CD4-positive, alpha-beta T cell treated with Interleukin-1 beta for 1 hour (primary cell): ENCODE data around the gene RPRD1B.

ENCODE experiments used
- DNase-seq, 2 donors: peaks; one replicate each; pipeline ENCODE4 v3.0.0-alpha.2; 2020 to 2022

RPRD1B gene

DNA sequence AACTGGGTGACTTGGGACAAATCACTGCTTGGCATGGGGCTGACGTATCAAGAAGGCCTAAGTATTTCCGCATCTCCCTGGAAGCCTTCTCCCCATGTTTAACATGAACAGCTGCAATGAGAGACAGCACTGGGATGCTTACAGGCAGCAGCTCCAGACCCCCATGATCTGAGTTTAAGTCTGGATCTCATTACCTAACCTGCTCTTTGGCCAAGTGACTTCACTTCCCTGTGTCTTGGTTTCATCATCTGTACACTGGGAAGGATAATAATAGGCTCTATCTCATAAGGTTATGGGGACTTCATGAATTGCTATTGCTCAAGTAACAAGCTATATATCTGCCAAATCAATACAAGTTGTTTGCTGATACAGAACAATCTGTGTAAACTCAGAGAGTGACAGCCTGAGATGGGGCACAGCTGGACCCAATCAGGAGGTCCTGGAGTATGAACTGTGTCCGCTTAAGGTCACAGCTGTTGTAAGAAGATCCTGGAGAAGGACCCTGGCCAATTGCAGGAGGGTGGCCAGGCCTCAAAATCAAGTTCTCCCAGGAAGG, 75.5 kb downstream of the RPRD1B start:
- no peak for DNase-seq

DNA sequence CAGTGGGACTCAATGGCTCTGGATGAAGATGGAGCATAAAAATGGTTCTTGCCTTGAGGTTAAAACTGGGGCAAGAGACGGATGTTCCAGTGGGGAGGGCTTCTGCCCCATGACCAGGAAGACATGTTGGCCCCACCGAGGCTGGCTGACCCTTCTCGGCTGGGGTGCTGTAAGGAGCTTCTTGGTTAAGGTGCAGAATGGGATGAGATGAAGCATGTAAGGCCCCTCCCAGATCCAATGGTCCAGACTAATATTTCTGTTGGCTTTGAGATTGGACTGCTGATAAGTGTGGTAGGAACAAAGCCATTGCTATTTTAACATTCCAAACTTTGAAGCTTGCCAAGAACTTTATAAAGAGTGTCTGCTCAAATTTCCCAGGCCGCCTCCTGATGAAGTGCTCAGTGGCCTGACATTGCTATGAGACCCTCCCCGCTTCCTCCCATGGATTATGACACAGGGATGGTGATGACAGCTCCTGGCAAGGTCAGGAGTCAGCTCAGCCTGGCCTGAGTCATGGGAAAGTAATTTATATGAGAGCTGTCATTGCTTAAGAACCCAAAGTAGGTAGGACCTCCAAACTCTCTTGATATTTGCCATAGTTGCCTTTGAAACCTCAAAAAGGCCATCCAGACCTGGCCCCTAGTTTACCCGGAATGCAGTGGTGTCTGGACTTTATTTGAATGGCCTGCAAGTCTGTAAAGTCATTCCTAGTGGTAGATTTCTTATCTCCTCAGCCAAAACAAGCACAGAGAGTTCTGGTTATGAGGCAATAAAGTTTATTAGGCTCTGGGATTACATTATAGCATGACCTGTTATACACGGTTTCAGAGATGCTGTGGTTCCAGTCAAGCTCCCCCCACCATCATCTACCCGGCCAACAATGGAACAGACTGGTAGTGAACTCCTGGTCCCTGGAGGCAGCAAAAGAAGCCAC, 76.3 kb downstream of the RPRD1B start:
- no peak for DNase-seq

DNA sequence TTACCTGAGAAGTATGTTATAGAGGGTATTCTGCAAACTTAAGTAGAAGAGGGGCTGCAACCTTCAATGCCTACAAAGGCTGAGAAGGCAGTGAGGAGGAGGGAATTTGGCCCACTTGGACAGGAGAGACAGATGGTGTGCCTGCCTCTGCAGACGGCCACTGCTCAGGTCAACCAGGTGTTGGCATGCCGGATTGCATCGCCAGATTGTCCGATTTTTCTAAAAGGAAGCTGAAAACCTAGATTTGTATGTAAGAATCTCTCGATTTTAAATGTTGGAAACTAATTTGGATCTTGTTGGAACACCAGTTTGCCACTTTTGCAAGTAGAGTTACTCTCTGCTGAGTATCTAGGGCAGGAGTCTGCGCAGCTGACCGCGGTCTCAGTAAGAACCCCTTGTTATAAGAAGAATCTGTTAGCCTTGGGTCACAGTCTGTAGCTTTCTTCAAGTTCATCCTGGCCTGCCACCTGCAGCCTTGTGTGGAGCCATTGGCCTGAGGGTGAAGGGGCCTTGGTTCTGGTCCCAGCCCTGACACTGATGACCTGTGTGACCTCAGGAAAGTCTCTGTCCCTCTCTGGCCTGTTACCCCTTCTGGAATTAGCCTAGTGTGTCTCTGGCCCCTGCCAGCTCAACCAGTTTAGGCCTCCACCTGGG, 77.1 kb downstream of the RPRD1B start:
- no peak for DNase-seq

DNA sequence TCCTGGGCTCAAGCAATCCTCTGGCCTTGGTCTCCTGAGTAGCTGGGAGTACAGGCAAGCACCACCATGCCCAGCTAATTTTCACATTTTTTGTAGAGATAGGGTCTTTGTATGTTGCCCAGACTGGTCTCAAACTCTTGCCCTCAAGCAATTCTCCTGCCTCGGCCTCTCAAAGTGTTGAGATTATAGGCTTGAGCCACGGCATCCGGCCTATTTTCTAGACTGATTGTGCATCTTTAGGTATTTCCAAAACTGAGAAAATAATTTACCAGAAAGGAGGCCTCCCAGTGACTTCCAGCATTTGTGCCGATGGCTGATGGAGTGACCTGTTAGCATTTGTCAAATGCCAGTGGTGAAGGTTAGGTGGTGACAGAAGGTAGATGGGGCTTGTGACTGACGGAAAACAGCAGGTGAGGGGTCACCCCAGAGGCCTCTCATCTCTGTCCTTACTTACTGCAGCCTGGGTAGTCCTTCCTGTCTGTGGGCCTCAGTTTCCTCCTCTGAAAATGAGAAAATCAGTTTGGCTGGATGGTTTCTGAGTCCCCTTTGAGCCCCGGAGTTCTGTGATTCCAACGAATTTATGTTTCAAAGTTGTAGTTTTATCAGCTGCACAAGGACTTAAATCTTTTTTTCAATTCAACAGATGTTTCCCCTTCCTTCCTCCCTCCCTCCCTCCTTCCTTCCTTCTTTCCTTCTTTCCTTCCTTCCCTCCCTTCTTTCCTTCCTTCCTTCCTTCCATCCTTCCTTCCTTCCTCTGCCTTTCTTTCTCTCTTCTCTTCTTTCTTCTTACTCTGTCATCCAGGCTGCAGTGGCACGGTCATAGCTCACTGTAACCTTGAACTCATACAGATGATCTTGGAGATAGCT, 78.1 kb downstream of the RPRD1B start:
- DNase-seq: no peak

DNA sequence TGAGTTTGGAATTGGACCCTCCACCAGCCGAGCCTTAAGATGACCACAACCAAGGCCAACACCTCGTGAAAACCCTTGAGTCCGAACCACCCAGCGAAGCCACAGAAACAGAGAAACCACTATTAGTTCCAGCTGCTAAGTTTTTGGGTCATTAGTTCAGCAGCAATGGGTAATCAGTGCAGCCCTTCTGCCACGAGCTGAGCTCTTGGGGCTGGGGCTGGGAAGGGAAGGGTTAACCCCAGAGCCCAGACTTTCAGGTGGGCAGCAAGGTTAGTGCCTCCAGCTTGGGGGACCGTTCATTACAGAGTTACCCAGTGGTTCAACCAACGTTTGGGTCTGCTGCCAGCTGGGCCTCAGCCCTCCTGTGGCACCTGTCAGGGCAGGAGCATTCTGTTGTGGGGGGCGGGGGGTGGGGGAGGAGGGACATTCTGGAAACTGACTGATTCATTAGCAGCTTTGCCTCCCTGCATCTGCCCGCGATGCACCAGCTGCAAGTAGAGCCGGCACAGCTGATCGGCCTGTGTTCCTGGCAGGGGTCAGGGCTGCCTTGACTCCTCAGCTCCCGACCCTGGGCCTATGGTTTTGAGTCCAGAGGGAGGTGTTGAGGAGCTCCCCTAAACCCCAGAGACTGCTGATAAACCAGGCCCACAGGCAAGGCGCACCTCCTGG, 78.8 kb downstream of the RPRD1B start:
- no peak for DNase-seq

DNA sequence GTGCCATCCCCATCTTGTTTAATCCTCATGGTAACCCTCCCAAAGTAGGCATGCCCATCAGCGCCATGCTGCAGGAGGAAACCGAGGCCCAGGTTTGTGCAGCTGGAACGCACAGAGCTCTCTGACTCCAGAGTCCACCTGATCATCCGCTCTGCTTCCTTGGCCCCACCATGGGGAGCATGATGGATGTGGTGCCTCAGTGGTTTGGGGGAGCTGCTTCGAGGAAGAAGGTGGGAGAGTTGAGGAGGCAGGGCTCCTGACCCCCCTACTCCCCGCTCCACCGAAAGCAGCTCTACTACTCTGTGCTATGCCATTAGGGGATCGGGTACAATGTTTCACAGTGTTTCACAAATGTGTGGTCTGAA, 79.4 kb downstream of the RPRD1B start:
- no peak for DNase-seq

DNA sequence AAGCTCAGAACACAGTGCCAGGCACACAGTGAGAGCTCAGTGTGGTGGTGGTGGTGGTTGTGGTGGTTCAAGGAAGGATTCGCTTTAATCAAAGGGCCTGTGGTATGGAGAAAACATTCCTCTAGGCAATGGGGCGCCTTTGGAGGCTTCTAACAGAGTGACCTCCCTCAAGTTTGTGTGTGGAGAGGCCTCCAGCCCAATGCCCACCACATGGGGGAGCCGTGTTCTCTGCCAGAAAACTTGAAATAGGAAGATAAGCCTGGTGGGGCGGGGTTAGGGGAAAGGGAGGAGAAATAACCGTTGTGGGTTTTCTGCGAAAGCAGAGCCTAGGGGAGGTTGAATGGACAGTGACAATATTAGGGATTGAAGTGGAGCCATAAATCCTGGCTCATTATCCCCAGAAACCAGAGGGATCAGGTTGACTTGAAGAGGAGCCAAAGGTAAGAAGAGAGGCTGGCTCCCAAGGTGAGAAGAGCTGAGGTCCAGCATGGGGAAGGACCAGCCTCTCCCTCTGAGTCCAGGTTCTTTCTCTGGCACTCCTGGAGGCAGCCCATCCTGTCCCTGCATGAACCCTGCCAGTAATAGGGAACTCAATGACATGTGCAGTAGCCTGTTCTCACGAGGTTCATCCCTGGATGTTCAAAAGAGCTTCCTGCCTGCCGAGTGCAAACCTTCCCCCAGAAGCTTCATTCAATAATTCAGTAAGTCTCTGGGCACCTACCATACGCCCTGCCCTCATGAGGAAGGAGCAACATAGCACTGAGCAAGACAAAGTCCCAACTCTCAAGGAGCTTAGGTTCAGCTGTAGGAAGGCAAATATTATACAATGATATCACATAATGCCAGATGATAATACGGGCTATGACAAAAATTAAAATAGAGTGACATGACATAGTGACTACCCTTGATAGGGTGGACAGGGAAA, 80.1 kb downstream of the RPRD1B start:
- DNase-seq: peak in 1 of 2 donors; percentile 36

DNA sequence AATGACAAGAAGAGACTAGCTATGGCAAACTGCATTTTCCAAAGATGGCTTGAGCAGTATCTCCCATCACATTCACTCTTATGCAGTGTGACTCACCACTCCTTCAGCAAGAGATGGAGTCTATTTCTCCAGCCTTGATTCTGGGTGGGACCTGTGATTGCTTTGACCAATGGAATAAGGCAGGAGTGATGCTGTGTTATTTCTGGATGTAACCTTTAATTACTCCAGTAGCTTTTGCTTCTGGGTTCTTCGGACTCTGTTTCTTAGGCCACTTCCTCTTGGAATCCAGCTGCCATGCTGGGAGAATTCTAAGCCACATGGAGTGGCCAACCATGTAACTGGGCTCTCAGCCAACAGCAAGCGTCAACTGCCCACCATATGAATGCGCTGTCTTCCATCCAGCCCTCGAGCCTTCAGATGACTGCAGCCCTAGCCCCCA, 80.8 kb downstream of the RPRD1B start:
- DNase-seq: no peak

DNA sequence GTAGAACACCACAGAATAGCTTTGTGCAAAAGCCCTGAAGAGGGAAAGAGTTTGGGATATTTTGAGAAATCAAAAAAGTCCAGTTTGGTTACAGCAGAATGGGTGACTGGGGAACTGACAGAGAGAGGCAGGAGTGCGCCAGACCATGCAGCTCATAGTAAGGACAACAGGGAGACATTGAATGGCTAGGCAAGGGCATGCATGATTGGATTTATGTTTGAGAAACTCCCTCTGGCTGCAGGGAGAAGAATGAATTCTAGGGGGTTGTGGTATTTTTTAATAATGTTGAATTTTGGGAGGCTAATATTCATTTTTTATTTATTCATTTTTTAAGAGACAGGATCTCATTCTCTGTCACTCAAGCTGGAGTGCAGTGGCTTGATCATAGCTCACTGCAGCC, 81.7 kb downstream of the RPRD1B start:
- no peak for DNase-seq

DNA sequence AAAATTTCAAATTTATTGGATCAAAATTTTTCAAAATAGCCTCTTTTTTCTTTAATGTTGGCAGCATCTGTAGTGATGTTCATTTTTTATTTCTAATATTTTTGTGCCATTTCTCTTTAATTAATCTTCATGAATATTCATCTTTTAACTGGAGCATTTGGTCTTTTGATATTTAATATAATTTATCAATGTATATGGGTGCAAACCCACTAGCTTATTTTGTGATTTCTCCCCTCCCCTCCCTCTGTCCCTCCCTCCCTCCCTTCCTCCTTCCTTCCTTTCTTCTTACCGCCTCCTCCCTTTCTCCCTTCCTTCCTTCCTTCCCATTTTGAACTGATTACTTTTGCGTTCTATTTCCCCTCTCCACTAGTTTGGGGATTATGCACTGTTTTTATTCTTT, 82.3 kb downstream of the RPRD1B start:
- DNase-seq: no peak

DNA sequence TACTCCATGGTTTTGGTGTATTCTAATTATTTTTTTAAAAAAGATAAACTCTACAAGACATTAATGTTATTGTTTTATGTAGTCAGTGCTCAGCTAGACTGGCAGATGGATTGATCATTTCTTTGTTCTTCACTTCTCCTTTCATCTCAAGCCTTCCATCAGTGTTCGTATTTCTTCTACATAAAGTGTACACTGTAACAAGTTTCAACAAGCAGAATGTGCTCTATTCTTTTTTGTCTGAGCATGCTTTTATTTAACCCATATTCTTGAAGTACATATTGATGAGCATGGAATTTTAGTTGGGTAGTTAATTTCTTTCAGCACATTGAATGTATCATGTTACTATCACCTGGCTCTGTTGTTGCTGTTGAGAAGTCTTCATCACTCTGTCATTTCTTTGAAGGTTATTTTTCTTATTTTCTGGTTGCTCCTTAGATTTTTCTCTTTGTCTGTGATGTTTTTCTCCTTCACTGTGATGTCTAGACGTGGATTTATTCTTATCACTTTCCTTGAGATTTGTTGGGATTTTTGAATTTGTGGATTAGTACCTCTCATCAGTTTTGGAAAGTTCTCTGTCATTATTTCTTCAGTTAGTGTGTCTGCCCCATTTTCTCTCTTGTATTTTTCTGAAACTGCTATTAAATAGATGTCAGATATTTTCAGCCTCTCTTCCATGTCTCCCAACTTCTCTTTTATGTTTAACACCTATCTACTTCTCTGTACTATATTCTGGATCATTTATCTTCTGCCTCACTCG, 83.0 kb downstream of the RPRD1B start:
- DNase-seq: no peak

DNA sequence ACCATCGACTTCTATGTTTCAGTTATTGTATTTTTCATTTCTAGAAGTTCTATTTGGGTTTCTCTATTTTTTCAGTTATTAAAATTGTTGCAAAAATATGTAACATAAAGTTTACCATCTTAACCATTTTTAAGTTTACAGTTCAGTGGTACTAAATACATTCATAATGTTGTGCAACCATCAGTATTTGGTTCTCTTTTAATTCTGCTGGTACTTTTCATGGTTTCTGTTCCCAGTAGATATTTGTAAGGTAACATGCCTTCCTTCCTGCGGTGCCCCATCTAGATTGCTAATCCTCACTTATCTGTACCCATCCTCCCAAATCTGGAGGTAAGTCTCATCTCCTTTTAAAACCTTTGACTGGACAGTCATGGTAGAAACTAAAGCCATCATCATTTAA, 83.7 kb downstream of the RPRD1B start:
- DNase-seq: no peak

DNA sequence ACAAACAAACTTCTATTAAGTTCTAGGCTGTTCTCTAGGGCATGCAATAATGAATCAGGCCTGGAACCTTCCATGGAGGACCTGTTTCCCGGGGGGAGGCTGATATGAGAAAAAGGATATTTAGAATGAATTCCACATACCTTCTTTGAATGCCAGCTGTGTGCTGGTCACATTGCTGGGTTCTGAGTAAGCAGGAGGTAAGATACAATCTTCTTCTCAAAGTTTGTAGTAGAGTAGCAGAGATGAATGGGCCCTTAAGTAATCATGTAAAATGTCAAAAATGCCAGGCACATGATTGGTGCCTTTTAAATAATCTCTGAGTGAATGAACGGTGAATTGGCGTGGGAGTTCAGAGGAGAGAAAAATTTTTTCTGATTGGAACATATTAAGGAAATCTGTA, 84.1 kb downstream of the RPRD1B start:
- no peak for DNase-seq

DNA sequence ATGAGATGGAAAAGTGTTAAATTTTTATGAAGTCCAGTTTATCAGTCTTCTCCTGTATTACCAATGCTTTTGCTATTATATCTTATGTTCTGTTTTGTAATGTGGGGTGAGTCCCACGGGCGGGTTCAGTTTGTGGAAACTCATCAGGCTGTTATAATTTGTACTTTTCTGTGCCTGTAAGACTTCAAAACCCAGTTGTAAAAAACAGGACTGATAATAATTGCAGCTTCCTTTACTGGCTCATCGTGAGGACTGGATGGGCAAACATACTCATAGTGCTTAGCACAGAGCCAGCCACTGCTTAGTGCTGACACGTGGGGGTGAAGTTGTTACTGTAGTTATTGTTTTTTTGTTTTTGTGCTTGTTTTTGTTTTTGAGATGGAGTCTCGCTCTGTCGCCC, 85.9 kb downstream of the RPRD1B start:
- DNase-seq: no peak

DNA sequence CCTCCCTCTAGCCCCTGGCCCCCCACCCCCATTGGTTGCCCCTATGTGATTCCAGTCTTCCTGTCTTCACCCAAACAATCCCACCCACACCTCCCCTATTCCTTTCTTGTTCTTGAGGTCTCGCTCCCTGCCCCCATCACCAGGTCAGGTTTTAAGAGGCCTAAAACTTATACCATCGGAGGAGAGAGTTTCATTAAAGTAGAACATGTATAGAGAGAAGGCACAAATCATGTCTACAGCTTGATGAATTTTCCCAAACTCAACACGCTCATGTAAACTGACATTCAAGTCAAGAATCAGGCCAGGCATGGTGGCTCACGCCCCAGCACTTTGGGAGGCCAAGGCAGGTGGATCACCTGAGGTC, 87.1 kb downstream of the RPRD1B start:
- no peak for DNase-seq

DNA sequence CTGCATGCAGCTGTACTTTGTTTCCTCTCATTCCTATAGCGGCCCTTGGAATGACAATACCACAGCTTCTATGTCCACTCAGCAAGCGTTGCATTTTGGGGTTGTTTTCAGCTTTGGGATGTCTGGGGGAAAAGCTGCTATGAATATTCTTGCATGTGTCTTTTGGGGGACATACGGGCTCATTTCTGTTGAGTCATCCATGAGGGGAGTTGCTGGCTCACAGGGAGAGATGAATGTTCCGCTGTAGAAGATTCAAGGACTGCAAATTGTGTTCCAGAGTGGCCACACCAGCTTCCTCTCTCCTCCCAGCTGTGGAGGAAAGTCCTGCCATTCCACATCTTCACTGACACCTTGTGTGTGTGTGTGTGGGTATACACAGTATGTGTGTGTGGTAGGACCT, 88.2 kb downstream of the RPRD1B start:
- no peak for DNase-seq

DNA sequence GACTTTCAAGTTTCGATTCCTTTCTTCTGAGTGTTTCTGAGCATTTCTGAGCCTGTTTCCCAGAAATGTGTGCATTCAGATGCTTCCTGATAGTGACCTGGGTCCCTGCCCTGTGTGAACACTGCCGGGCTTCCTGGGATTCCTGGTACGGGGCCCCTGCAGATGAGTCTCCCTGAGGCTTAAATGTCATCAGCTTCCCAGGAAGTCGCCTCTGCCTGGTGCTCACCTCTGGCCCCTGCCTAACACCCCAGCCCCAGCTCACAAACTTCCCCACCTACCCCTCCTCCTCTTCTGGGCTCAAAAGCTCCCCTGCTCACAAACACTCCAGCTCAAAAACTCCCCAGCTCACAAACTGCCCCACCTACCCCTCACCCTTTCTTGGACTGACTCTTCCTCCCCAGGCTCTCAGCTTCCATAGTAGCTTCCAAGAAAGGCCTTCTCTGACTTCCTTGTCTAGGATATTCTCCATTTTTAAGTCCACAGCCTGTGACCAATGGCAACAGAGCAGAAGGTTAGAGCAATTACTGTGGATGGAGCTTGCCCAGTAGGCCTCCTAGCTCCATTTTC, 89.6 kb downstream of the RPRD1B start:
- no peak for DNase-seq

DNA sequence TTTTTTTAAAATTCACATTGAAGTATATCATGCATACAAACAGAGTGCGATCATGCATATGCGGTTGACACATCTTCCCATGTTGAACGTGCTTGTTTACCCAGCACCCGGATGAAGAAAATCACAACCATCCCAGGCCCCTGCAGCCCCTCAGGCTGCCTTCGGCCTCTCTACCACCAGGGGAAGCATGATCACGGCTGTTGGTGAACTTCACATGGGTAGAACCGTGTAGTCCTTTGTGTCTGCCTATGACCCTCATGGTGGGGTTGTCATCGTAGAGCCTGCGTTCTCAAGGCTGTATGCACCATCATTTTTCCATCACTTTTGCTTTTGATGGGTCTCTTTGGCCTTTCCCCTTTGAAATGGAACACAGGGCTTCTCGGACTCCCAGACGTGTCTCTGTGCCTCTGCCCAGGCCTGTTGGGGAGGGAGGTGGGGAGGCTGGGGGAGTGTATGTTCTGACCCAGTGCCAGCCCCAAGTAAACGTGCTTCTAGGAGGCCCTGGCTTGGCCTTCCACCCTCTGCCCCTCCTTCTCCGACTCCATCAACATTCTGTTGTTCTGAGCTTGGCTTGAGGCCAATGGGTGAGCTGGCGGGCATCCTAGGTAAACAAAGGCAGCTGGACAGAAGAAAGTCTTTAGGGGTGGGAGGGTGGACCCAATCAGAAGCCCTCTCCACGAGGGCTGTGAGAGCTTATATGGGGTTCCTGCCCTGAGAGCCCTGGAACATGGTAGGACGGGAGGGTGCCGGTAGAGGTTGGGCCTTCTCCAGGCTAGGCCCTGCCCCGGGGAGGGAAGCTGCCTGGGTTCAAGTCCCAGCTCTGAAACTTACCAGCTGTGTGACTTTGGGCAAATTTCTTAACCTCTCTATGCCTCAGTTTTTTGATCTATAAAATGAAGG, 91.9 kb downstream of the RPRD1B start:
- no peak for DNase-seq
